ENCODE measurements around the gene NDST3. TPM values are rescaled to one million over a fixed set of nuclear protein-coding genes. Genes with fewer than 3 reads are reported as not detected.

Gene NDST3
- total and polyA plus RNA-seq, 12 donors = 0.10 to 0.70 (median 0.35) TPM; not detected in 3

DNA sequence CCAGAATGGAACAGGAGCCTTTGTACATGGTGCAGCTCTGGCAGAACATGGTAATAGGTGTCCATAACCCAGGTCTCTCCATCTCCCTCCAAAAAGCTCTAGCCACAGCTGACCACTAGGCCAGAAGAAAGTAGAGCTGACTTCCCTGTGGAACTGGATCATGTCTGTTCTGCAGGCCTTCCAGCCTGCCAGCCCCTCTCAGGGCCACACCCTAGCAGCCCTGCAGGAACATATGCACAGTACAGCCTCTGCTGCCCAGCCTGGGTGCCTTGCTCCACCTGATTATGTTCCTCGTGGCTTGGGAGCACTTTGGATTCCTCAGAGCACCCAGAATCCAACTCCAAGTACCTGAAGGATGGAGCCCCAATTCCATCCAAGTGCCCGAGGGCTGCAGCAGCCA is 12.0 kb downstream of the NDST3 start:
- intact Hi-C loops (cut with DNase I) = no loop called here
- 50 to 100% (median 60%) methylated on average over 1 to 2 of the region's 2 CpGs for WGBS, 4 donors

DNA sequence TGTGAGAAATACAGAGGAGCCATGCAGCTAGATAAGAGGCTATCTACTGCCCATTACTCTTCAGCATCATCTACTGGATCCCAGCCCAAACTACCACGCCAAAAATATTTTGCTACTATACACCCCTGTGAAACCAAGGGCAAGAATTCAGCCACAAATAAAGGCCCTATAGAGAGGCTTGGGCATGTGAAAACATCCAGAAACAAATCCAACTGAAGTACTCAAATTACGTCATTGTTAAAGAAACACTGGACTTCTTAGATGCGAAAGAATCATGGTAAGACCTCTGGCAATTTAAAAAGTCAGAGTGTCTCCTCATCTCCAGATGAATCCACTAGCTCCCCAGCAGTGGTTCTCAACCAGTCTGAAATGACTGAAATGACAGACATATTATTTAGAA is 12.8 kb downstream of the NDST3 start:
- no peak for DNase-seq
- intact Hi-C loops (cut with DNase I) = no loop called here
- no peak for TF ChIP-seq POLR2A (IDR thresholded peaks at IDR 0.05)
- TF ChIP-seq, protein P1, sequence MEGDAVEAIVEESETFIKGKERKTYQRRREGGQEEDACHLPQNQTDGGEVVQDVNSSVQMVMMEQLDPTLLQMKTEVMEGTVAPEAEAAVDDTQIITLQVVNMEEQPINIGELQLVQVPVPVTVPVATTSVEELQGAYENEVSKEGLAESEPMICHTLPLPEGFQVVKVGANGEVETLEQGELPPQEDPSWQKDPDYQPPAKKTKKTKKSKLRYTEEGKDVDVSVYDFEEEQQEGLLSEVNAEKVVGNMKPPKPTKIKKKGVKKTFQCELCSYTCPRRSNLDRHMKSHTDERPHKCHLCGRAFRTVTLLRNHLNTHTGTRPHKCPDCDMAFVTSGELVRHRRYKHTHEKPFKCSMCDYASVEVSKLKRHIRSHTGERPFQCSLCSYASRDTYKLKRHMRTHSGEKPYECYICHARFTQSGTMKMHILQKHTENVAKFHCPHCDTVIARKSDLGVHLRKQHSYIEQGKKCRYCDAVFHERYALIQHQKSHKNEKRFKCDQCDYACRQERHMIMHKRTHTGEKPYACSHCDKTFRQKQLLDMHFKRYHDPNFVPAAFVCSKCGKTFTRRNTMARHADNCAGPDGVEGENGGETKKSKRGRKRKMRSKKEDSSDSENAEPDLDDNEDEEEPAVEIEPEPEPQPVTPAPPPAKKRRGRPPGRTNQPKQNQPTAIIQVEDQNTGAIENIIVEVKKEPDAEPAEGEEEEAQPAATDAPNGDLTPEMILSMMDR (IDR thresholded peaks at IDR 0.05) = no peak
- no peak overlapping the region for H3K4me3 ChIP-seq
- no peaks in the 10 kb centered on the region for H3K4me1 ChIP-seq (replicated peaks in 1 of 2)
- no peaks in the 10 kb centered on the region for H3K9me3 ChIP-seq (replicated peaks in 1 of 3)
- 85 to 94% (median 90%) methylated on average over 3 of the region's 3 CpGs for WGBS, 4 donors
- H3K27ac ChIP-seq = no peak overlapping the region
- no peaks in the 10 kb centered on the region for H3K27me3 ChIP-seq
- H3K36me3 ChIP-seq (replicated peaks in 1 of 2) = no peaks in the 10 kb centered on the region

More for the DNA sequence above, 12.0 kb downstream of the NDST3 start:
- no peak for TF ChIP-seq POLR2A (IDR thresholded peaks at IDR 0.05)
- TF ChIP-seq, protein P1 (IDR thresholded peaks at IDR 0.05) = no peak
- H3K36me3 ChIP-seq (replicated peaks in 1 of 2) = no peaks in the 10 kb centered on the region
- no peaks in the 10 kb centered on the region for H3K27me3 ChIP-seq
- no peak for DNase-seq
- H3K27ac ChIP-seq = no peak overlapping the region
- no peaks in the 10 kb centered on the region for H3K9me3 ChIP-seq (replicated peaks in 1 of 3)
- no peak overlapping the region for H3K4me3 ChIP-seq
- no peaks in the 10 kb centered on the region for H3K4me1 ChIP-seq (replicated peaks in 1 of 2)

DNA sequence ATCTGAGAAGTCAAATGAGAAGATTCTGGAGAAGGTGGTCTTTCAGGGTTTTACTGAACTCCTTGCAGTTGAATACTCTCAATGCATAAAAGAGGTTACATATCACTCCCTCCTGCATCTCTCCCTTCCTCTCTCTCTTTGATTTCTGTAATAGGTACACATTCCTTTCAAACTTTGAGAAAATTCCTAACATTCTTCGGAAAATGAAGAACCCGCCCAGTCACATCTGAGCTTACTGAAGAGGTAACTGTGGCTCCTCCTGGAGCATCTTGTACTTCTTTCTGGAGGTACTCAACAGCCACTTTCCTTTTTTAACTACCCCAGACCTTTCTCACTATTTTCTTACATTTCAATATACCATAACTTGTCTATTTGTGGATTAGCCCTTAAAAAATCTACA is 24.7 kb downstream of the NDST3 start:
- Histone ChIP-seq H3K27me3 (no peaks in the 10 kb centered on the region), H3K4me1 (replicated peaks in 1 of 2) (no peaks in the 10 kb centered on the region), H3K27ac (no peak overlapping the region), H3K36me3 (replicated peaks in 1 of 2) (no peaks in the 10 kb centered on the region), H3K9me3 (replicated peaks in 1 of 3) (no peaks in the 10 kb centered on the region), H3K4me3 (no peak overlapping the region)
- DNase-seq = no peak
- intact Hi-C loops (cut with DNase I) = no loop called here
- whole genome bisulfite sequencing, 4 donors = 78 to 88% (median 84%) methylated on average over 2 of the region's 2 CpGs
- TF ChIP-seq POLR2A (IDR thresholded peaks at IDR 0.05) = no peak
- TF ChIP-seq, protein P1 (IDR thresholded peaks at IDR 0.05) = no peak

DNA sequence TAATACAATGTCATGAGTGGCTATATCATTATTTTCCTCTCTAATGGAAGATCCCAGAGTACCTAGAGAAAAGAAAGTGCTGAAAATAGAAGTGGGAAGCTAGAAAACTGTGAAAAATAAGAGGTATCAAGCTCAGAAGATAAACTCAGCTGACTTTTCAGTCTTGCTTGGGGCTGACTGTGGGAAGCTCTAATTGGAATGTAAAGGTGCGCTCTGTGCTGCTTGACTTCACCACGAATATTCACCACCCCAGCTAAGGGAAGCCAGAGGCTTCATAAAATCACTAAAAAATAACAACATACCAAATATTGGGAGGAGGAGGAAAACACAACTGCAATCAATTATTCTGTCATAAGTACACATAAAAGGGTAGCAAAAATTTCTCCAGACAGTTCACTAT is 25.1 kb downstream of the NDST3 start:
- Histone ChIP-seq H3K4me1 (replicated peaks in 1 of 2) (no peaks in the 10 kb centered on the region), H3K27ac (no peak overlapping the region), H3K27me3 (no peaks in the 10 kb centered on the region), H3K9me3 (replicated peaks in 1 of 3) (no peaks in the 10 kb centered on the region), H3K4me3 (no peak overlapping the region), H3K36me3 (replicated peaks in 1 of 2) (no peaks in the 10 kb centered on the region)
- WGBS, 4 donors = 80 to 85% (median 84%) methylated on average over 2 of the region's 2 CpGs
- DNase-seq = no peak
- TF ChIP-seq POLR2A (IDR thresholded peaks at IDR 0.05) = no peak
- TF ChIP-seq, protein P1 (IDR thresholded peaks at IDR 0.05) = no peak
- intact Hi-C loops (cut with DNase I) = no loop called here

Data from adrenal gland (tissue), 12 donors.